NCI-H446 treated with DMSO at 0.1 percent for 48 hours (cell line): ENCODE results near the gene KLK15.
A peak's percentile ranks its signal among the peaks of the same experiment; 100 is the strongest.

ENCODE experiments used
- DNase-seq: peaks from one replicate; lab custom pipeline; 2025; lab: John Stamatoyannopoulos, UW

KLK15 gene

GRCh38 chr19:50843701-50844221, 10.4 kb upstream of the KLK15 start:
- no peak for DNase-seq

- DNase-seq: no peak
These were observed 9.8 kb upstream of the KLK15 start for GRCh38 chr19:50843205-50843604.

- DNase-seq: no peak
These were observed 8.8 kb upstream of the KLK15 start for GRCh38 chr19:50842130-50842529.

DNA sequence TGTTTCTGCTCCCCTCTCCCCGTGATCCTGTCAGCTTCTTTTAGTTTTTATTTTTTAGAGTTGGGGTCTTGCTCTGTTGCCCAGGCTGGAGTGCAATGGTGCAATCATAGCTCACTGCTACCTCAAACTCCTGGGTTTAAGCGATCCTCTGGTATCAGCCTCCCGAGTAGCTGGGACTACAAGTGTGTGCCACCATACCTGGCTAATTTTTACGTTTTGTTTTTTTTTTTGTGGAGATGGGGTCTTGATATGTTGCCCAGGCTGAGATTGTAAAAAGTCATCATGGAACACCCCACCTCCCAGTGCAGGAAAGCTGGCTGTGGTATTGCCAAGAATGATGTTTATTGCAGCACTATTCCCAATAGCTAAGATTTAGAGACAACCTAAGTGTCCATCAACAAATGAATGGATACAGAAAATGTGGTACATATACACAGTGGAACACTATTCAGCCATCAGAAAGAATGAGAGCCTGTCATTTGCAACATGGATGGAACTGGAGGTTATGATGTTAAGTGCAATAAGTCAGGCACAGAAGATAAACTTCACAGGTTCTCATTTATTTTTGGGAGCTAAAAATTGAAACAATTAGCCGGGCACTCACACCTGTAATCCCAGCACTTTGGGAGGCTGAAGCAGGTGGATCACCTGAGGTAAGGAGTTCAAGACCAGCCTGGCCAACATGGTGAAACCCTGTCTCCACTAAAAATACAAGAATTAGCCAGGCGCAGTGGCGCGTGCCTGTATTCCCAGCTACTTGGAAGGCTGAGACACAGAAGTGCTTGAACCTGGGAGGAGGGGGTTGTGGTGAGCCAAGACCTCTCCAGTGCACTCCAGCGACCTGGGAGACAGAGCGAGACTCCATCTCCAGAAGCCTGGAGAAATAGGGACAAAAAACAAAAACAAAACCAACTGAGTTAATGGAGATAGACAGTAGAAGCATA, 6.6 kb upstream of the KLK15 start:
- no peak for DNase-seq

DNA sequence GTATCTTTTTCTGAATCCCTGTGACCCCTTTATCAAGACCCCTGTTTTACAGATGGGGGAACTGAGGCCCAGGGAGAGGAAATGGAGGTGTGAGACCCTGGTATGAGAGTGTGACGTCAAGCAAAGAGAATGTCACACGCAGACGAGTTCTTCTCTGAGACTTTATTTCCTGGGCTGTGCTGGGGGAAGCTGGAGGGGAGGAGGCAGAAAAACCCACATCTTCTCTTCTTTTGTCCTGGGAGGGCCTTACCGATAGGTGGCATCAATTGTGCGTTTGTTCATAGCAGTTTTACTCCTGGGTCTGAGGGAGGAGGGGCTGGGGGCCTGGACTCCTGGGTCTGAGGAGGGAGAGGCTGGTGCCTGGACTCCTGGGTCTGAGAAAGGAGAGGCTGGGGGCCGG, 4.9 kb upstream of the KLK15 start:
- no peak for DNase-seq

DNA sequence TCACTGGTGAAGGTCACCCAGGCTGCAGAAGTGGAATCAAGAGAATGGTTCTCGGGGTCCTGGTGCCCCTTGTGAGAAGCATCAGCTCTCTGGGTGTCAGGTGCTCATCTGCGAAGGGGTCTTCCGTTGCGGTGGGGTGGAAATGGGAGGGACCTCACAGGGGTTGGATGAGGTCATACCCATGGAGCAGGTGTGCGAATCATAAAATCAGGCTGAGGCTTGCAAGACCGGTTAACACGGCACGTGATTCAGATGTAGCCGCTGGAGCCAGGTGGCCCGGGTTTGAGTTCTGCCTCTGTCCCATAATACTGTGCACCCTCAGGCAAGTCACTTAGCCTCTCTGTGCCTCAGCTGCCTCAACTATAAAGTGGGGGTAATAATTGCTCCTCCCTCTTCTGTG, 3.9 kb upstream of the KLK15 start:
- DNase-seq: no peak

- DNase-seq: no peak
These were observed 3.3 kb upstream of the KLK15 start for GRCh38 chr19:50836543-50837195.

DNA sequence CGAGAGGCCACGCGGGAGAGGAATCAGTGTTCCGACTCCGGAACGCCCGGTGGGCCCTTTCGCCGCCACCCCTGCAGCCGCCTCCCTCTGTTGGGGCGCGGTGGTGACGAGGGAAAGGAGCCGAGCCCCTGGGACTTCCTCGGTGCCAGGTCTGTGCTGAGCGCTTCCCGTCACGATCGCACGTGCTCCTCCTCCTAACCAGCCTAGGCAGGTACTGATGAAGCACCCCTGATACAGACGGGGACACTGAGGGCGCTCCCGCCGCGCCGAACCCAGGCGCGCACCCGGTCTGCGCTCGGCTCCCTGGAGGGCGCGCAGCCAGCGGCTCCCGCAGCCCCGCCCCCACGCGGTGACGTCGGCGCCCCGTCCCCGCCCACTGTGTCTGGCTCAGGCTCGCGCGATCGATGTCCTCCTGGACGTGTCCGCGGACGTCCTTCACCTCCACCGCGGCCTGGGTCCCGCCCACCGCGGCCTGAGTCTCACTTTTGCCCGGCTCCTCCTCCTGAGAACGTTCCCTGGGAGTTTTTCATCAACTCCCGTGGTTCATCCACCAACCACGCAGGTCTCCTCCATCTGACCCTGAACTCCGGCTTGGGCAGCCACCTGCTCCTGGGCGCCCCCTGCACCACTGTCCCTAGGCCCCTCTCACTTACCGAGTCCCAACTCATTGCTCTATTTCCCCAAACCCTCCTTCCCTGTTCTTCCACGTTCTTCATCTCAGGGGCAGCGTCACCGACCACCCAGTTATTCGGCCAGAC, 2.6 kb upstream of the KLK15 start:
- DNase-seq: peak; percentile 27

- no peak for DNase-seq
These were observed 1.9 kb upstream of the KLK15 start for GRCh38 chr19:50835103-50835784.

- DNase-seq: no peak
These were observed 411 bp upstream of the KLK15 start for GRCh38 chr19:50833802-50834167.

- no peak for DNase-seq
These were observed 708 bp downstream of the KLK15 start for GRCh38 chr19:50832666-50833065.

DNA sequence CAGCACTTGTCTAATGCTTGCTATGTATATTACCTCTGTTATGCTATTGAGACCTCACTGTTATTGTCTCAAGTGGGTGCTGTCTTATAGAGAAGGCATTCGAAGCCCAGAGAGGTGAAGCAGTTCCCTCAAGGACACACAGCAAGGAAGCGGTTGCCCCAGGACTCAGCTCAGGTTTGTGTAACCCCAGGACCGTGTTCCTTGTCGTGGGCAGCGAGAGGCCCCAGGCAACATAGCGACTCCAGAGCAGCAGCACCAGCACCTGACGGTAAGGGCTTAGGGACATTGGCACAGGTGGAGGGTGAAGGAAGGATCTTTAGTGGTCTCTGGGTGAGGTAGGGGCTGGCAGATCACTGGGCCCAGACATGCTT, 2.4 kb downstream of the KLK15 start:
- no peak for DNase-seq

GRCh38 chr19:50830266-50831025, 2.9 kb downstream of the KLK15 start:
- DNase-seq: no peak

DNA sequence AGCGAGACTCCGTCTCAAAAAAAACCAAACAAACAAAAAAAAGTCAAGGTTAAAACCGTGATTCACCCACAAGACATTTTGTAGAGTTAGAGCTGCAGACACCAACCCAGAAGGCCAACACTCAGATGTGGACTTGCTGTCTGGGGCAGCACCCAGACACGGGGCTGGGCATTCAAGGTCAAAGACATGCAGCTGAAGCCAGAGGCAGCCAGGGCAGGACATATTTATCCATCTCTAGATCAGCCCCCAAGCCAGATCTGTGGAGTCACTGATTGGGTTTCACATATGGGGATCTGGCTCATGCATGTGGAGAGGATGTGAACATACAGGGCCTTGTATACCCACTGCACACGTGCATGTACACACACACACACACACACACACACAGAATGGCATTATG, 3.6 kb downstream of the KLK15 start:
- no peak for DNase-seq

GRCh38 chr19:50827476-50827875, 5.9 kb downstream of the KLK15 start:
- no peak for DNase-seq

GRCh38 chr19:50826492-50827240, 6.7 kb downstream of the KLK15 start:
- no peak for DNase-seq

DNA sequence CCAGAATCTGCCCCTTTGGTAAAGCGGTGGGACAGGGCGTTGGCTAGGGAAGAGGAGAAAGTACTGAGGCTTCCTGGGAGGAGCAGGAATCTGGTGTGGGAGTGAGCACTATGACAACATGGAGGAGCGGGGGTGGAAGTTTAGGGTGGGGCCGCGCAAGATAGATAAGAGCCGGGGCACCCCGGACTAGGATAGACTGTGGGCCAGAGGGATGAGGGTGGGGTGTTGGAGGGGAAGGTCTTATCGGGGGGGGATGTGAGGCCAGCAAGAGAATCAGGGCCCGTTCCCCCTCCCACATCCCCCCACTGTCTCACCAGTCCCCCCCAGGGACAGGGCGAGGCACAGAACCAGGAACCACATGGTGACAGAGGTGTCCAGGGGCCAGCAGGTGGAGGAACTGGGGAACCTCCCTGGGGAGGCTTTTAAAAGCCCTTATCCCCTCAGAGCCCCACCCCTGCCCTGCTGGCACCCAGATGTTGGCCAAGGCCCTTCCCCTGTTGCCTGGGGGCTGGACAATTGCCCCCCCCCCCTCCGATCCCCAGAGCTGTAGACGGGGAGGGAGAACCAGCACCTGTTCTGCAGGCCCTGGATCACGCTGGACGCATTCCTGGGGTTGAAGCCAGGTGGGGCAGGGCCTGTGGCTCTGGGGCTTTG, 9.9 kb downstream of the KLK15 start, which contains the start of gene KLK1:
Gene KLK1, minus strand, starts transcription at position 399 of the 654 bp plus-strand sequence. Its CDS starts 39 bp downstream, at position 360.
- no peak for DNase-seq

GRCh38 chr19:50822661-50823208, 10.6 kb downstream of the KLK15 start:
- DNase-seq: no peak

GRCh38 chr19:50821622-50822021, 11.8 kb downstream of the KLK15 start:
- no peak for DNase-seq

DNA sequence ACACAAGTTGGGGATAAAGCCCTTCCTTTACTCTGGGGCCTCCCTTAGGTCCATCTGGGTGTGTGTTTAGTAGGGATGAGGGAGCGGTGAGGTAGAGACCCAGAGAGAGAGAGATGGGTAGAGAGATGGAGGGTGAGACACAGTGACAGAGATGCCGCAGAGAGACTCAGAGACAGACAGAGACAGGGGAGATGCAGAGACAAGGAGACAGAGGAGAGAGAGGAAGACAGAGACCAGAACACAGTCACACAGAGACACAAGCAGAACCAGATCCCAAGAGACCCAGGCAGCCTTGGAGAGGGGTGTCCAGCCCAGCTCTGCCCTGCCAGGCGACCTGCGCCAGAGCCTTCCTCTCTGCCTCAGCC, 12.1 kb downstream of the KLK15 start:
- DNase-seq: no peak
